B cell (primary cell): ENCODE data around the gene PAM16. TPM values are rescaled to one million over a fixed set of nuclear protein-coding genes. Genes with fewer than 3 reads are reported as not detected.

ENCODE experiments used
- ATAC-seq: fragments of 200-7000 bp; cut with Tn5 transposase; one replicate; pipeline ENCODE4 v1.10.0; 2021; ENCODE audit warnings: low read depth, mild to moderate bottlenecking, moderate number of reproducible peaks, moderate library complexity
- CTCF ChIA-PET: fragments of 350-600 bp; sonication (Branson Sonifier 250); formaldehyde crosslinking; loops from one replicate; lab custom pipeline; 2021; ENCODE audit warnings: antibody characterized with exemption, inconsistent platforms; lab: Charles Lee
- POLR2A ChIA-PET: fragments of 350-600 bp; sonication (Branson Sonifier 250); formaldehyde crosslinking; loops from one replicate; lab custom pipeline; 2021; ENCODE audit warnings: antibody characterized with exemption; lab: Charles Lee
- DNase-seq: peaks from one replicate; pipeline ENCODE4 v3.0.0; 2013
- H2AFZ ChIP-seq: 2 replicates; pipeline ENCODE4 v1.6.1; 2012; ENCODE audit warnings: mild to moderate bottlenecking, low read depth, low read length; ENCODE audit not compliant: insufficient read depth, poor library complexity, severe bottlenecking
- H3K27ac ChIP-seq, 2 donors: 1 replicate in 1 of 2; 2 replicates in 1 of 2; pipeline ENCODE4 v1.5.1; 2012 to 2013; ENCODE audit warnings: low read length in 2 of 2, mild to moderate bottlenecking in 2 of 2, moderate library complexity in 1 of 2
- H3K27me3 ChIP-seq, 4 experiments: fragments of 200-600 bp in 1 of 4; sonication (generic) in 1 of 4; replicated peaks in 1 of 4; 1 replicate in 2 of 4; 2 replicates in 2 of 4; pipeline versions ENCODE4 v1.6.1 to v1.7.0; 2013 to 2016; ENCODE audit warnings: low read length in 3 of 4, mild to moderate bottlenecking in 2 of 4, mixed read lengths in 1 of 4, moderate library complexity in 1 of 4; ENCODE audit not compliant: insufficient read depth in 4 of 4, control insufficient read depth in 3 of 4; ENCODE audit errors: control extremely low read depth in 1 of 4
- H3K36me3 ChIP-seq, 2 experiments: replicated peaks in 1 of 2; 1 replicate in 1 of 2; 2 replicates in 1 of 2; pipeline versions ENCODE4 v1.6.1 to v1.7.1; 2013; ENCODE audit warnings: low read length in 1 of 2; ENCODE audit not compliant: insufficient read depth in 2 of 2, control insufficient read depth in 1 of 2; ENCODE audit errors: control extremely low read depth in 1 of 2, extremely low read depth in 1 of 2
- H3K4me1 ChIP-seq, 2 donors: fragments of 200-600 bp in 1 of 2; sonication (generic) in 1 of 2; 1 replicate in 1 of 2; 2 replicates in 1 of 2; pipeline versions ENCODE4 v1.5.1 to v1.6.1; 2013 to 2017; ENCODE audit warnings: low read length in 2 of 2; ENCODE audit not compliant: control insufficient read depth in 2 of 2, insufficient read depth in 2 of 2
- H3K4me2 ChIP-seq: replicated peaks from 2 replicates; pipeline ENCODE3; 2012; ENCODE audit warnings: mild to moderate bottlenecking, low read depth, low read length; ENCODE audit not compliant: poor library complexity, severe bottlenecking
- H3K4me3 ChIP-seq, 5 experiments: fragments of 200-600 bp in 1 of 5; sonication (generic) in 1 of 5; 1 replicate in 3 of 5; 2 replicates in 2 of 5; pipeline versions ENCODE4 v1.5.1 to v1.7.0; 2011 to 2016; ENCODE audit warnings: low read length in 4 of 5, mild to moderate bottlenecking in 4 of 5, low read depth in 2 of 5, control low read depth in 1 of 5, moderate library complexity in 1 of 5; ENCODE audit not compliant: insufficient read depth in 1 of 5; ENCODE audit errors: control extremely low read depth in 1 of 5, extremely low read depth in 1 of 5
- H3K79me2 ChIP-seq: fragments of 200-600 bp; sonication (generic); one replicate; pipeline ENCODE4 v1.6.0; 2016; ENCODE audit warnings: low read length; ENCODE audit not compliant: control insufficient read depth, insufficient read depth
- H3K9ac ChIP-seq: fragments of 200-600 bp; sonication (generic); 2 replicates; pipeline ENCODE4 v1.6.1; 2017; ENCODE audit warnings: mild to moderate bottlenecking, low read length, moderate library complexity
- H3K9me3 ChIP-seq, 3 donors: one replicate each; pipeline versions ENCODE4 v1.6.1 to v1.7.1; 2013; ENCODE audit warnings: low read length in 2 of 3; ENCODE audit not compliant: control insufficient read depth in 2 of 3, insufficient read depth in 1 of 3; ENCODE audit errors: control extremely low read depth in 1 of 3
- H4K20me1 ChIP-seq: 2 replicates; pipeline ENCODE4 v1.6.0; 2012; ENCODE audit warnings: mild to moderate bottlenecking, low read length; ENCODE audit not compliant: insufficient read depth, control insufficient read depth, poor library complexity, severe bottlenecking
- H3K27ac Mint-ChIP-seq: one replicate; pipeline ENCODE4 v1.8.0; 2021; ENCODE audit warnings: mixed read lengths
- H3K27me3 Mint-ChIP-seq: one replicate; pipeline ENCODE4 v1.8.0; 2021; ENCODE audit warnings: mixed read lengths
- H3K4me1 Mint-ChIP-seq: one replicate; pipeline ENCODE4 v1.8.0; 2021; ENCODE audit warnings: mixed read lengths
- H3K4me3 Mint-ChIP-seq: one replicate; pipeline ENCODE4 v1.8.0; 2021; ENCODE audit warnings: mixed read lengths
- H3K9me3 Mint-ChIP-seq: one replicate; pipeline ENCODE4 v1.8.0; 2022; ENCODE audit warnings: mixed read lengths; ENCODE audit not compliant: insufficient read depth
- CTCF ChIP-seq: fragments of 200-600 bp; IDR thresholded peaks from one replicate; pipeline ENCODE4 v1.8.0; 2022; ENCODE audit warnings: antibody characterized with exemption, mild to moderate bottlenecking
- EZH2 ChIP-seq: IDR thresholded peaks from 2 replicates; pipeline ENCODE4 v1.6.1; 2012; ENCODE audit warnings: borderline replicate concordance, low read depth, mild to moderate bottlenecking, moderate library complexity, low read length; ENCODE audit not compliant: insufficient read depth, poor library complexity, severe bottlenecking
- WGBS: methylation state at CpG from one replicate; pipeline ENCODE4 v1.1.5; 2013; ENCODE audit warnings: missing lambda C conversion rate; ENCODE audit not compliant: insufficient coverage; 5-methylcytosine and 5-hydroxymethylcytosine counted together
- intact Hi-C: fragments of 100-400 bp; cut with micrococcal nuclease; formaldehyde crosslinking; loops from one replicate; pipeline ENCODE4 v1.10.0; 2022
- polyA plus RNA-seq: library from polyadenylated mRNA; depleted of rRNA; stranded (reverse); fragments of >200 nt; gene quantifications from 2 replicates; pipeline ENCODE4 v1.2.3, GENCODE V29; 2012
- total RNA-seq, 2 donors: library from RNA; stranded (reverse); fragments of 120-200 nt in 1 of 2; gene quantifications; 1 replicate in 1 of 2; 2 replicates in 1 of 2; pipeline versions ENCODE4 v1.2.3 to v1.2.4, GENCODE V29; 2013 to 2022

PAM16 gene
- total and polyA plus RNA-seq, 2 donors (not counting 1 experiment from before 2014, with no cell fraction given) = 57.3 to 64.1 TPM

DNA sequence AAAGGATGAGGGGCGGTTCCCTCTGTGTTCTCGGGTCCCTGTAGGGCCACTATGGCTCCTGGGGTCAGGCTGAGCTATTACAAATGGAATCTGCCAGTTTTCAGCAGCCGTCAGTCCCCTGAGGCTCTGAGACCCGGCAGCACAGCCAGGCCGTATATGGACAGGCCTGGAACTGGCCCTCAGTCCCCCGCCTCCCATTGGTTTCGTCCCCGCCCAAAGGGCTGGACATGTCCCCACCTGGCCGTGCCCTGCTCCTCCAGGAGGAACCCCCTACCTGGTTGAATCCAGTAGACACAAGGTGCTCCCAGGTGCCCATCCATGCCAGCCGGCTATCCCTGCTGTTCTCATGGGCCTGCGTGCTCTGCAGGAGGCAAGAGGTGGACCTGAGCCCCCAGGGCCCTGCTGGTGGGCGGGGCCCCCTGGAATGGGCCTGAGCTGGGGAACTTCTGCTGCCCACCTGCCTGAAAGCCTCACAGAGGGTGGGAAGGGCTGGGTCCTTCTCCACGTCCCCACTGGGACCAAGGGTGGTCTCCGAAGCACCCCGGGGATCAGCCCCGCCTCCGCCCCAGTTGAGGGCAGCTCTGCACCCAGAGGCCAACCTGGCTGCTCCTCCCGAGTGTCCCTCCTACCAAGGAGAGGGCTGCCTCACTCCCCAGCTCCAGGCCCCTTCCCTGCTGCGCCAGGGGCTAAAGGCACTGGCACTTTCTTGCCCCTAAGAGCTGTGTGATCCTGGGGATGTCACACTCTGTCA lies 37.3 kb upstream of the PAM16 start:
- peaks cover 61% of the 10 kb centered on the region for H3K79me2 ChIP-seq
- H3K4me3 ChIP-seq = no peak overlapping the region
- no peaks in the 10 kb centered on the region for H3K9me3 ChIP-seq
- no peak overlapping the region for H2AFZ ChIP-seq
- 91% methylated on average over 18 of the region's 19 CpGs for WGBS
- H3K4me3 Mint-ChIP-seq = no peak overlapping the region
- H4K20me1 ChIP-seq = peaks cover 99% of the 10 kb centered on the region
- TF ChIP-seq EZH2 (no peak), CTCF (no peak)
- H3K4me2 ChIP-seq = no peak overlapping the region
- POLR2A ChIA-PET = no interaction called here
- H3K27ac Mint-ChIP-seq = no peak overlapping the region
- intact Hi-C loops = no loop called here
- no peak overlapping the region for H3K9ac ChIP-seq
- no peaks in the 10 kb centered on the region for H3K27me3 ChIP-seq
- ATAC-seq = no peak
- CTCF ChIA-PET = no interaction called here
- H3K36me3 ChIP-seq = peaks cover 3 to 88% of the 10 kb centered on the region in 2 experiments
- no peaks in the 10 kb centered on the region for H3K27me3 Mint-ChIP-seq
- no peaks in the 10 kb centered on the region for H3K4me1 ChIP-seq
- no peak for DNase-seq
- H3K9me3 Mint-ChIP-seq = no peaks in the 10 kb centered on the region
- no peaks in the 10 kb centered on the region for H3K4me1 Mint-ChIP-seq
- H3K27ac ChIP-seq = no peak overlapping the region

GRCh38 chr16:4387781-4388180 lies 36.7 kb upstream of the PAM16 start:
- Mint-ChIP-seq H3K4me3 (no peak overlapping the region), H3K27ac (no peak overlapping the region), H3K9me3 (no peaks in the 10 kb centered on the region), H3K4me1 (no peaks in the 10 kb centered on the region), H3K27me3 (no peaks in the 10 kb centered on the region)
- POLR2A ChIA-PET = no interaction called here
- no peak for DNase-seq
- no peaks in the 10 kb centered on the region for H3K27me3 ChIP-seq
- no peak for ATAC-seq
- peaks cover 0 to 85% of the 10 kb centered on the region in 2 experiments for H3K36me3 ChIP-seq
- WGBS = 99% methylated on average over 19 of the region's 20 CpGs
- TF ChIP-seq EZH2 (no peak), CTCF (no peak)
- no peak overlapping the region for H3K9ac ChIP-seq
- no peak overlapping the region for H3K4me2 ChIP-seq
- H2AFZ ChIP-seq = no peak overlapping the region
- H4K20me1 ChIP-seq = peaks cover 97% of the 10 kb centered on the region
- no peak overlapping the region for H3K4me3 ChIP-seq
- peaks cover 59% of the 10 kb centered on the region for H3K79me2 ChIP-seq
- CTCF ChIA-PET = no interaction called here
- H3K27ac ChIP-seq = no peak overlapping the region
- no peaks in the 10 kb centered on the region for H3K9me3 ChIP-seq
- H3K4me1 ChIP-seq = no peaks in the 10 kb centered on the region
- intact Hi-C loops = no loop called here
